Stimulated activated CD8-positive, alpha-beta memory T cell treated with anti-CD3 and anti-CD28 coated beads, Interleukin-12 subunit alpha, Interleukin-12 subunit beta, amount 100 ng/mL, for 24 hours (primary cell): ENCODE measurements around the gene PPP2R3B.
"Not testable (repeated sequence)": the region's sequence is repeated elsewhere in the genome, so short reads cannot be mapped to it uniquely, and the experiment has no call there.

ENCODE experiments used
- DNase-seq: peaks from one replicate; pipeline ENCODE4 v3.0.0-alpha.2; 2020; ENCODE audit errors: extremely low read depth

Gene PPP2R3B

DNA sequence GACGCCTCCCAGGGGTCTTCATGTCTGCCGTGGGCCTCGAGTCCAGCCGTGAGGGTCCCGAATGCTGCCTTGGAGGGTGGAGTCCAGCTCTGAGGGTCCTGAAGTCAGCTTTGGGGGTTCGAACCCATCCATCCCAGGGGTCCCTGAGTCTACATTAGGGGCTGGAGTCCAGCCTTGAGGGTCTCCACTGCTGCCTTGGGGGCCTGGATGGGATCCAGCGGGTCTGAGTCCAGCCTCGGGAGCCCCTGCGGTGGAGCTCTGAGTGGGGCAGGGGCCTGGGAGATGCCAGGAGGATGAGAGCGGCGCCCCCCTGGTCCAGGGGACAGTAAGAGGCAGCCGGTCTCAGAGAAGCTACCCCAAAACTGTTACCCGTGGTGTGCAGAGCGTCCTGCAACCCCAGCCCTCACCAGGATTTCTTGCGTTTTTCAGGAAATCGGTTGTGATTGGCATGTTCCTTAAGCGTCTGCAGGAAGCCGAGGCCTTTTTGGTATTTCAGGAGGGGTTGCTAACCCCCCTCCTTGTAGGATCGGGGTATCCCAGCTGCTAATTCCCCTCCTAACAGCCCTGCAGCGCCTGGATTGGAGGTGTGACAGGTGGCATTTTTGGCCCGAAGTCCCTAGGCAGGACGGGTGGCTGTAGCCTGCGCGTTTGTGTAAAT is 66.5 kb downstream of the PPP2R3B start:
- no peak for DNase-seq

DNA sequence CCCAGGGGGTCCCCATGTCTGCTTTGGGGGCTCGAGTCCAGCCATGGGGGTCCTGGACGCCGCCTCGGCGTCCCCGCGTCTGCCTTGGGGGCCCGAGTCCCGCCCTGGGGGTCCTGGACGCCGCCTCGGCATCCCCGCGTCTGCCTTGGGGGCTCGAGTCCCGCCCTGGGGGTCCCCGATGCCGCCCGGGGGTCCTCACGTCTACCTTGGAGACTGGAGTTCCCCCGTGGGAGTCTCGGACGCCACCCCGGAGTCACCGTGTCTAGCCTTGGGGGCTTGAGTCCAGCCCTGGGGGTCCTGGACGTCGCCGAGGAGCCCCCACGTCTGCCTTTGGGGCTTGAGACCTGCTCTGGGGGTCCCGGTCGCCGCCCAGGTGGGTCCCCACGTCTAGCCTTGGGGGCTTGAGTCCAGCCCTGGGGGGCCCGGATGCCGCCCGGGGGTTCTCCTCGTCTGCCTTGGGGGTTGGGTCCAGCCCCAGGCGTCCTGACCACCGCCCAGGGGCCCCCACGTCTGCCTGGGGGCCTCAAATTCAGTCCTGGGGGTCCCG is 67.1 kb downstream of the PPP2R3B start:
- no peak for DNase-seq

DNA sequence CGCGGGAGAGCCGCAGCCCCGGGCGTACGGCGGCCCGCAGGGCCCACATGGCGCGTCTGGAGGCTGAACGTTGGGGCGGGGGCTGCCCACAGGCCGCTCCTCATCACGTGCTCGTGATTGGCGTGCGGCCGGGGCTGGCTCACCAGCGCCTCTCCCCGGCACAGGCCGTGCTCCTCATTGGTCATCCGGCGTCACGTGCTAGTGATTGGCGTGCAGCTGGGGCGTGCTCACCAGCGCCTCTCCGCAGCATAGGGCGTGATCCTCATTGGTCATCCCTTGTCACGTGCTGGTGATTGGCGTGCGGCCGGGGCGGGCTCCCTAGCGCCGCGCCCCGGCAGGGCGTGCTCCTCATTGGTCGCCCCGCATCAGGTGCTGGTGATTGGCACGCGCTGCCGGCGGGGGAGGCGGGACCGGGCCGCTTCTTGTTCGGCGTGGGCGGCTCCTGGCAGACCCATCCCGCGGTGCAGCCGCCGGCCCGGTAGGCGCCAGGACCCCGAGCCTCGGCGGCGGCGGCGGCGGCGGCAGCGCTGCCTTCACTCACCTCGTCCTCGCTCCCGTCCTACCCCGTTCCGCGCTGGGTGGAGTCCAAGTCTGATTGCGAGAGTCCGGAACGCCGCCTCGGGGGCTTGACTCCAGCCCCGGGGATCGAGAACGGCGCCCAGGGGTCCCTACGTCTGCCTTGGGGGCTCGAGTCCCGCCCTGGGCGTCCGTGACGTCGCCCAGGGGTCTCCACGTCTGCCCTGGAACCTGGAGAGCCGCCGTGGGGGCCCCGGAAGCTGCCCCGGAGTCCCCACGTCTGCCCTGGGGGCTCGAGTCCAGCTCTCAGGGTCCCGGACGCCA is 67.7 kb downstream of the PPP2R3B start, which contains the start of gene GTPBP6:
TSS of gene GTPBP6 (minus strand) at position 58 of the 840 bp plus-strand sequence. CDS start at position 49, 9 bp downstream.
- DNase-seq = peak; percentile 97

DNA sequence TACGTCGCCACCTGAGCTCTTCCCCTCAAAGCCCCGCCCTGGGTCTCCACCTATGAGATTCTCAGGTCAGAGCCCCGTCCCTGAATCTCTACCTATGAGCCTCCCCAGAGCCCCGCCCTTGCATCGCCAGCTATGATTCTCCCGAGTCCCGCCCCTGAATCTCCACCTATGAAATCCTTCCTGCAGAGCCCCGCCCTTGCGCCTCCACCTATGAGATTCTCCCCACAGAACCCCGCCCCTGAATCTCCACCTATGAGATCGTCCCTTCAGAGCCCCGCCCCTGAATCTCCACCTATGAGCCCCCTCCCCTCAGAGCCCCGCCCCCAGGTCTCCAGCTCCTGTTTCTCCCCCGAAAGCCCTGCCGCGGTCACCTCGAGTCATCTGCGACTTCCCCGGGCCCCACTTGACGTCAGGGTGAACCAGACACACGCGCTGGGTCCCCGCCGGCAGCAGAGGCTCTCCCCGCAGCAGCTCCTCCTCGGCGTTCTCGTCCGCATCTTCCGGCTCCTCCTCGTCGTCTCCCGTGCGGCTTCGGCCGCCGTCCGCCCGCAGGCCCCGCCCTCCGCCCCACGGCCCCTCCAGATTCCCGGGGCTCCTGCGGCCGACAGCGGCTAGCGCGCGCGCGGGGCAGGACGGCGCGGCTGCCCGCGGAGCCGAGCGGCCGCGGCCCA is 68.5 kb downstream of the PPP2R3B start:
- DNase-seq = peak; percentile 97

DNA sequence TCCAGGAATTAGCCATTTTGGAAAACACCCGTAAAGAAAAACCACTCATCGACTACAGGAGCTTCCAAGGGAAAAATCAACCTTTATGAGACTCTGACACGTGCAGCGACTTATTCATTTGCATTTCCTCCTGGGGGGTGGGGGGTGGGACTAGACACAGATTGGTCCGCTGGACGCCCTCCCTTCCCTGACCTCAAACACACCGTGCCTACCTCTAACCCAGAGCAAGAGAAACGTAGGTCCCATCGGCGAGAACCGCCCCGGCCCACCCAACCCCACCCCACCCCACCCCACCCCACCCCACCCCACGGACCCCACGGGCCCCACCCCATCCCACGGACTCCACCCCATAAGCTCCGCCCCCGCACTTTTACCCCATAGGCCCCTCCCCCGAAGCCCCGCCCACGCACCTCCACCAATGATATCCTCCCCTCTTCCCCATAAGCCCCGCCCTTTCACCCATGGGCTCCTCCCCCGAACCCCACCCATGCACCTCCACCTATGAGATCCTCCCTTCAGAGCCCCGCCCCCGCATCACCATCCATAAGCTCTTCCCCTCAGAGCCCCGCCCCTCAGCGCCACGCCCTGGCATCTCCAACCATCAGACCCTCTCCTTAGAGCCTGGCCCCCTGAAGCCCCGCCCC is 69.2 kb downstream of the PPP2R3B start:
- no peak for DNase-seq

DNA sequence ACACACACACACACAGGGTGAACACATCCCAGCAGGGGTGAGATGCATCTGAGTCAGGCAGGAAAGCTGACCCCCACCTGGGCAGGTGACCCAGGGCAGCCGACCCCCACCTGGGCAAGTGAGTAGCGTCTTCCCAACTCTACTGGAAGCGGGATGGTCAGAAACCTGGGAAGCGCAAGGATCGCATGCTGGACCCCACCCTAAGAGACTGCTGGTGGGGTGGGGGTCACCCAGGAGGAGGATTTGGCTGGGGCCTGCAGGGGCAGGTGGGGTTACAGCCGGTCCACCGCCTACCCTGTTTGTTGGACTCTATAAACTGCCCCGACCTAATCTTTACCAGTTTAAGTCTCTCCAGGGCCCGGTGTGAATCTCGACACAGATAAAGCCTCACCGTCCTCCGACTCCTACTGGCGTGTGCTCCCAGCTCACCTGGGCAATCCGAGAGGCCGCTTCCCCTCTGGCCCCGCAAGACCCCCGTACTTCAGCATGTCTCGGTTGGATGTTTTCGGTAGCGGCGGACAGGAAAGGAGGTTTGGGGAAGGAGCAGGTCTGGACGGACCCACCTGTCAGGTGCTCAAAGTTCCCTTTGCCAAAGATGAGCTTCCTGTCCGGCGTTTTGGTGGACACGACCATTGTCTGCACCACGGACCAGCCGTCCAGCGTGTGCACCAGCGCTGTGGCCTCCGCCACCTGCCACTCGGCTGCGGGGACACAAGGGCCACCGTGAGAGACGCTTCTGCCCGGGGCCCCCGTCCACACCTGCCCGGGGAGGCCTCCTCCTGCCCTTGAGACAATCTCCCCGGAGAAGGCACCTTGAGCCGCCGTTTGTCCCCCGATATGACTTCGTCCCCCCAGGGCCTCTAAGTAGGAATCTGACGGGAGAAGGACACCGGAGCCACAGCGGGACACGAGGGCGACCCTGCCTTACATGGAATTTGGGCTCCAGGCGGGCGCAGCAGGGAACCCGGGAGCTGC is 70.1 kb downstream of the PPP2R3B start:
- no peak for DNase-seq

DNA sequence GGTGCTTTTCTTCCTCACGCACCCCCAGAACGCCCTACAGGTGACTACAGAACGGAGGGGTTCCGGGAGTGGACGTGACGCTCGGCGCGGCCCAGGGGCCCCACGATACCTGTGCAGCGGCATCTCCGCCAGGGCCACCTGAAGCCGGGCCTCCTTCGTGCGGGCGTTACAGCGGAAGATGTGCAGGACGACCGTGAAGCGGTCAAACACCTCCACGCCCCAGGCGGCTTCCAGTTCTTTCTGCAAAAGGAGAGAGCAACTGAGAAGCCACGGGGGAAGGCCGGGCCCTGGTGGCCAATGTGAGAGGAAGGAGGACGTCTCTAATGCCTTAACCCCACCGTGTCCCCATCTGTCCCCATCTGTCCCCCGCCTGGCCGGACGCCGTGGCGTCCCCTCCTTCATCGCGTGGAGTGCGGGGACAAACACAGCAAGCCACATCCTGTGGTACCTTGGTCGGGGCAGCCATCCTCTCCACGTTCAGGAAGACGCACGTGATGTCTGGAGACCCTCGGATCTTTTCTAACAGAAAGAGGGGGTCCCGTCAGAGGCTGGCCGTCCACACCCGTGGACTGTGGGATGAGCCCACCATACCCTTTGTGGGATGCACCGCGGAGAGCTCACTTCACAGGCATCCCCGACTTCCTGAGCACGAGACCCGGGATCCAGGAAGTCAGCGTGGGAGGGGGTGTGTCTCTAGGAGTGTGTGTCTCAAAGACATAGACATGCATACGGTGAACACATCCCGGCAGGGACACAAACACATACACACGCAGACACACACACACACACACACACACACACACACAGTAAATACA is 71.7 kb downstream of the PPP2R3B start:
- DNase-seq = no peak

DNA sequence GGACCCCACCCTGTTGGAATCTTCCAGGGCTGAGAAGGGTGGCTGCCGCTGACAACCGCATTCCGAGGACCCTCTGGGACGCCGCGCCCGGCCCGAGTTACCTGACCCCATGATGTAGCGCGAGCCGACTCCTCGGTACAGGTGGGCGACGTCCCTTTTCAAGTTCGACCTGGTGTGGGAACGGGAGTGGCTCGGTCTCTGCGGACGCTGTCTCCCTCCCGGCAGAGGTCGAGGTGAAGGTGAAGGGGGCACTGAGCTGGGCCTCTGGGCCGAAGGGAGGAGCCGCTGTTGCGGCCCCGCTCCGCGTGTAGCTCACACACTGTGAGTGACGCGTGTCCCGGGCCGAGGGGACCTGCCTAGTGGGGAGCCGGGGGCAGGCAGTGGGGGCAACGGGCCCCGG is 72.7 kb downstream of the PPP2R3B start:
- no peak for DNase-seq

DNA sequence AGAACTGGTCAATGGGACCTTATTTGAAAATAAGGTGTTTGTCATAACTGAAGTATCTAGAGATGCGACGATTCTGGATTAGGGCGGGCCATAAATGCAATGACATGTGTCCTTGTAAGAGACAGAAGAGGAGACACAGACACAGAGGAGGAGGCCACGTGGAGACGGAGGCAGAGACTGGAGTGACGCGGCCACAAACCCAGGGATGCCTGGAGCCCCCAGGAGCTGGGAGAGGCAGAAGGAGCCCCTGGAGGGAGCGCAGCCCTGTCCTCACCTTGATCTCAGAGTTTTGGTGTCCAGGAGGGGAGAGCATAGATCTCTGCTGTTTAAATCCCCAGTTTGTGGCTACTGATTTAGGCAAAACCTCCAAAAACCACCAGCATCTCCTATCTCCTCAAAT is 73.2 kb downstream of the PPP2R3B start:
- DNase-seq = no peak

DNA sequence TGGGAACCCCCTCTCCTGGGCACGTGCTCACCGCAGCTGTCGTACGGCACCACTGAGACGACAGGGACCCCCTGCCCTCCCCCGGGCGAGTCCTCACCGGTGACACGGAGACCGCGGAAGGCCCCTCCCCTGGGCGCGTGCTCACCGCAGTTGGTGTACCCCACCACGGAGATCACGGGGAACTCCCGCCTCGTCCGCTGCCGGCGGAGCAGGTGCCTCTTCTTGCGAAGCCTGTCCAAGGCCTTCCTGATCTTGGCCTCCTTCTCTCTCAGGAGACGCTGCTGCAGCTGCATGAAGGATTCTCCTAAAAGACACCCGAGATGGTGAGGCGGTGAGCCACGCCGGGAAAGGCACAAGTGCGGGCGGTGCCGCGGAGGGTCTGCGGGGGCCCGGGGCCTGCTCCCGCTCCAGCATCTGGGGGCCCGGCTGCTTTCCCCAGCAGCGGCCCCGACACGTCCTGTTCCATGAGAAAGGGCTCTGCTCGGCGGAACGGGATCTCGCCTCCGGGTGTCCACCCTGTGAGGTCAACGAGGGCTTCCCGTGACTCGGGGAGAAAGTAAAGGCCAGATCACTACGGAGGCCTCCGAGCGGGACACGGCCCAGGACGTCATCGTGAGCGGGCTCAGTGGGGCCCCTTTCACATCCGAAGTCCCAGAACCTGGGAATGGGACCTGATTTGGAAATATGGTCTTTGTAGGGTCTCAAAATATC is 73.9 kb downstream of the PPP2R3B start:
- no peak for DNase-seq

DNA sequence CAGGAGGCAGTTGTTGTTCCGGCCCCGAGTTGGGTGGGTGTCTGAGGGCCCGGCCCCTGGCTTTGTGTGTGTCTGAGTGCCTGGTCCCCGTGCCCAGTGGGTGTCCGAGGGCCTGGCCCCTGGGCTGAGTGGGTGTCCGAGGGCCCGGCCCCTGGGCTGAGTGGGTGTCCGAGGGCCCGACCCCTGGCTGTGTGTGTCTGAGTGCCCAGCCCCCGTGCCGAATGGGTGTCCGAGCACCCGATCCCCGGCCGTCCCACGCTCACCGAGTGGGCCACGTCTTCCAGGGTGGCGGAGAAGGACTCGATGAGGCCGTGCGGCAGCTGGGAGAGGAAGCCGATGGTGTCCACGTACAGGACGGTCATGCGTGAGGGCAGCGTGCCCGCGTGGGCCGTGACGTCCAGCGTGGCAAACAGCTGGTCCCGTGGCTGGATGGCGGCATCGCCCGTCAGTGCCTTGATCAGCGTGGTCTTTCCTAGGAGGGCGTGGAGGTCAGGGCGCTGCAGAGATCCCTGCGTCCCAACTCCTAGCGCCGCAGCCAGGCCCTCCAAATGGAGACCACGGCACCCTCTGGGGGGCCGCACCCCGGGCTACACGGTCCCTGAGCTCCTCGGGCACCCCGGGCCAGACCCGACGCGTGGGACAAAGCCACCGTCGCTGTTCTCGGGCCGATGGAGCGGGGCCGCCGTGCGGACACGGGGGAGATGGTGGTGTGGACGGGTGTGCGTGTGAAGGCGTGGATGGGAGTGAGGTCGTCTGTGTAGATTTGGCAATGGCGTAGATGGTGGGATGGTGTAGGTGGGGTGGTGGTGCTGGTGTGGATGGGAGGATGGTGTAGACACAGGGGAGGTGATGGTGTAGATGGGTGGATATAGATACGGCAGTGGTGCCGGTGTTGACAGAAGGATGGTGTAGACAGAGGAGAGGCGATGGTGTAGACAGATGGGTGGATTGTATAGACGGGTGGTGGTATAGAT is 75.3 kb downstream of the PPP2R3B start:
- DNase-seq = no peak

DNA sequence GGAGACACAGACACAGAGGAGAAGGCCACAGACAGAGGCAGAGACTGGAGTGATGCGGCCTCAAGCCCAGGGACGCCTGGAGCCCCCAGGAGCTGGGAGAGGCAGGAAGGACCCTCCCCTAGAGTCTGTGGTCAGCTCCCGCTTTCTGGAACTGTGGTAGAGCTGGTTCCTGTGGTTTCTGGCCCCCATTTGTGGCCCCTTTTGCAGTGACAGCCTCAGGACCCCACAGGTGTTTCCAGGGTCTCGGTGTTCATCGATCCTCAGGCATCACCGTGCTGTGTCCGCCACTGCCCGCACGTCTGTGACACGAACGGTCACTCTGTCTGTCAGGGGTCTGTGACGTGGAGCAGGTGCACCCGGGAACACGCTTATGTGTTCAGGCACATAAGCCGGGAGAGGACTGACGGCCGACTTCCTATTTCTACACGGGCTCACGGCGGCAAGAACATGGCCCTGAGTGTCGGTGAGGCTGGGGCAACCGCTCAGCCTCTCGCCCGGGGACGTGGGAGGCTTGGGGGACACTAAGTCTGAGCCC is 76.0 kb downstream of the PPP2R3B start:
- DNase-seq = no peak

DNA sequence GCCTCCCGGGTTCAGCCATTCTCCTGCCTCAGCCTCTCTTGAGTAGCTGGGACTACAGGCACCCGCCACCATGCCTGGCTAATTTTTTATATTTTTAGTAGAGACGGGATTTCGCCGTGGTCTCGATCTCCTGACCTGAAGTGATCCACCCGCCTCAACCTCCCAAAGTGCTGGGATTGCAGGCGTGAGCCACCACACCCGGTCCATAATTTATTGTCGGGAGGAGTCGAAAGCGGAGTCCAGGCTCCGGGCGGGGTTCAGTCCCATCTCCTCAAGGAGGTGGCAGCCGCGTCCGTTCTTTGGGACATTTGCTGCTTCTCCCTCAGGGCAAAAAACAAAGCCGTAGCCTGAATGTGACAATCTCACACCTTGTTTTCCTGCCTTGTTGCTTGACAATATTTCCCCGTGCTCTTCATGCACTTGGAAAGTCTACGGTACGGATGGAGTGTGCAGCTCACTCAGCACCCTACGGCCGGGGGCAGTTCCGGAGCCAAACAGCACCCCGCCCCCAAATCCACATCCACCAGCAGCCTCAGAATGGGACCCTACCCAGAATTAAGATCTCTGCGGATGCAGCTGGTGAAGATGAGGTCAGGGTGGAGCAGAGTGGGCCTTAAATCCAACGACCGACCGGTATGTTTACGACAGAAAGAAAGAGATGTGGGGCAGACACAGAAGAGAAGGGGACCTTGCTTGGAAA is 77.7 kb downstream of the PPP2R3B start:
- DNase-seq = no peak

DNA sequence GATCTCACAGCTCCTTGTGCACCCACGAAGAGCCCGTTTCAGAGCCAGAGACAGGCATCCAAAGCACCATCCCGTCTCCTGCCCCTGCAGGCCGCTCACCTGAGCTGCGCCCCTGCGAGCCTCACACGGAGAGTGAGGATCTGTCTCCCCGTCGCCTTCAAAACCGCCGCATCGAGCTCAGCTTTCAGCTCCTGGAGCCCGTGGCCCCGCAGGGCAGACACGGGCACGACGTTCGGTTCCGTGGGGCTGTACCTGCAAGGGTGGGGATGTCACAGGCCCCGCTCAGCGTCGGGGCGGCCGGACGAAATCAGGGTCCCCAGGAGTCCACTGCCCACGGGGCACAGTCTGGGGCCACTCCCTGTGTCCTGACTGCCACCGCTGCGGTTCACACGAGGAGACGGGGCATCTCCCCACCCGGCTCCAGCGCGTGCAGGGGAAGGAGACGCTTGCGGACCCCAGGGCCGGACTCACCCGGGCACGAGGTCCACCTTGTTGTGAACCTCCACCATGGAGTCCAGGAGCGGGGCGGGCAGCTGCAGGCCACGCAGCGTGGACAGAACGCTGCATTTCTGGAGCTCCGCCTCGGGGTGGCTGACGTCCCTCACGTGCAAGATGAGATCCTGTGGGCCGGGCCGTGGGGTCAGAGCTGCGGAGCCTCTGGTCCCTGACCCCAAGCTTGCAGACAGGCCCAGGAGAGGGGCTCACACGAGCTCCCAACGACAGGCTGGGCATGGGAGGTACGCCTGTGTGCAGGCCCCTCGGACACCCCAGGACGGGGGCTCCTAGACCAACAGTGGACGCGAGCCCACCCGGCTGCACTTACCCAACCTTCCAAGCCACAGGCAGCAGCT is 79.2 kb downstream of the PPP2R3B start:
- DNase-seq = no peak

DNA sequence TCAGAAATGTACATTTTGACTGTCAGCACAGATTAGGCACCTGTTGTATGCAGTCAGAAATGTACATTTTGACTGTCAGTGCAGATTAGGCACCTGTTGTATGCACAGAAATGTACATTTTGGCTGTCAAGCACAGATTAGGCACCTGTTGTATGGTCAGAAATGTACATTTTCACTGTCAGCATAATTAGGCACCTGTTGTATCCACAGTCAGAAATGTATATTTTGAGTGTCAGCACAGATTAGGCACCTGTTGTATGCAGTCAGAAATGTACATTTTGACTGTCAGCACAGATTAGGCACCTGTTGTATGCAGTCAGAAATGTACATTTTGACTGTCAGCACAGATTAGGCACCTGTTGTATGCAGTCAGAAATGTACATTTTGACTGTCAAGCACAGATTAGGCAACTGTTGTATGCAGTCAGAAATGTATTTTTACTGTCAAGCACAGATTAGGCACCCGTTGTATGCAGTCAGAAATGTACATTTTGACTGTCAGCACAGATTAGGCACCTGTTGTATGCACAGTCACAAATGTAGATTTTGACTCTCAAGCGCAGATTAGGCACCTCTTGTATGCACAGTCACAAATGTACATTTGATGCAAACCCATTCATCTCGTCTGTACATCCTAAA is 80.0 kb downstream of the PPP2R3B start:
- DNase-seq = not testable (repeated sequence)
